ENCODE data around the gene SPTB.

DNA sequence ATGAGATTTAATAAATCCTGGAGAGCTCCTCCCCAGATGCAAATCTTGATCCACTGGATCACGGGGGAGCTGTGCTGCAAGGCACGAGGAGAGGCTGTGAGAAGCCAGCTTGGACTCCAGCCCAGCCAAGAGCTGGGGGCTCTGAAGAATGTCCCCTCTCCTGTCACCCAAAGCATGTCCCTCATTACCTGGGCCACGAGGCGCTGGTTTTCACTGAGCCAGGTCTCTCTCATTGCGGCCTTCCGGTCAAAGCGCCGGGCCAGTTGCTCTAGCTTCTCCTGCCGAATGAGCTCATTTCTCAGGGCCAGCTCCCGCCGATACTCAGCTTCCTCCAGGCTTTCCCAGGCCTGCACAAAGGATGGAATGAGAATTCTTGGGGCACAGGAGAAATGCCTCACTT is 83.3 kb downstream of the SPTB start:
- no peak for TF ChIP-seq CTCF (IDR thresholded peaks at IDR 0.05 in 4 of 5, conservative IDR thresholded peaks at IDR 0.05 in 1 of 5)
- TF ChIP-seq POLR2A (IDR thresholded peaks at IDR 0.05): no peak
